Activated naive CD4-positive, alpha-beta T cell treated with anti-CD3 and anti-CD28 coated beads, Interleukin-2, amount 50 U/mL, for 72 hours (primary cell): ENCODE results near the gene AXDND1. TPM values are rescaled to one million over a fixed set of nuclear protein-coding genes. Genes with fewer than 3 reads are reported as not detected.
"Not testable (repeated sequence)": the region's sequence is repeated elsewhere in the genome, so short reads cannot be mapped to it uniquely, and the experiment has no call there.

ENCODE experiments used
- ATAC-seq, 2 donors: fragments of 150-1000 bp; cut with Tn5 transposase; 2 replicates each; pipeline ENCODE4 v1.10.0; 2021; ENCODE audit warnings: mild to moderate bottlenecking in 2 of 2, moderate library complexity in 2 of 2
- DNase-seq, 2 donors: peaks; one replicate each; pipeline ENCODE4 v3.0.0; 2021 to 2022; ENCODE audit warnings: low spot score in 2 of 2
- H3K27ac Mint-ChIP-seq, 2 donors: one replicate each; pipeline ENCODE4 v1.8.0; 2022; ENCODE audit warnings: mild to moderate bottlenecking in 2 of 2, mixed read lengths in 2 of 2
- H3K36me3 Mint-ChIP-seq, 2 donors: one replicate each; pipeline ENCODE4 v1.8.0; 2022; ENCODE audit warnings: mixed read lengths in 2 of 2
- H3K9me3 Mint-ChIP-seq, 2 donors: one replicate each; pipeline ENCODE4 v1.8.0; 2022; ENCODE audit warnings: mixed read lengths in 2 of 2
- total RNA-seq, 2 donors: library from RNA; stranded (reverse); gene quantifications; one replicate each; pipeline ENCODE4 v1.2.3, GENCODE V29; 2022

AXDND1 gene
- total RNA-seq, 2 donors from 2014 or later = 0.36 to 1.1 TPM

- Mint-ChIP-seq H3K36me3 (peaks cover 0 to 19% of the 10 kb centered on the region in 2 donors), H3K9me3 (no peaks in the 10 kb centered on the region), H3K27ac (no peak overlapping the region)
- ATAC-seq (no peak), DNase-seq (no peak)
These were observed 22.9 kb upstream of the AXDND1 start for GRCh38 chr1:179342740-179343404.

- Mint-ChIP-seq H3K27ac (peak overlapping the region in 1 of 2 donors; percentile 6), H3K9me3 (no peaks in the 10 kb centered on the region), H3K36me3 (peaks cover 8 to 9% of the 10 kb centered on the region in 2 donors)
- DNase-seq (no peak), ATAC-seq (peak in 1 of 2 donors; percentile 45)
These were observed 14.5 kb upstream of the AXDND1 start for GRCh38 chr1:179351281-179351680.

GRCh38 chr1:179352236-179352635 lies 13.5 kb upstream of the AXDND1 start:
- H3K36me3 Mint-ChIP-seq = peaks cover 8 to 9% of the 10 kb centered on the region in 2 donors
- ATAC-seq = no peak
- no peaks in the 10 kb centered on the region for H3K9me3 Mint-ChIP-seq
- no peak for DNase-seq
- no peak overlapping the region for H3K27ac Mint-ChIP-seq

GRCh38 chr1:179353546-179353945 lies 12.2 kb upstream of the AXDND1 start:
- no peak for ATAC-seq
- DNase-seq = no peak
- Mint-ChIP-seq H3K36me3 (peaks cover 4 to 5% of the 10 kb centered on the region in 2 donors), H3K27ac (no peak overlapping the region), H3K9me3 (no peaks in the 10 kb centered on the region)

GRCh38 chr1:179361631-179362030 lies 4.1 kb upstream of the AXDND1 start:
- not testable (repeated sequence) for H3K36me3 Mint-ChIP-seq, H3K27ac Mint-ChIP-seq, DNase-seq, ATAC-seq, H3K9me3 Mint-ChIP-seq

GRCh38 chr1:179366093-179366800 lies 476 bp downstream of the AXDND1 start:
- ATAC-seq = peak in 1 of 2 donors; percentile 59

GRCh38 chr1:179369751-179370341 lies 4.1 kb downstream of the AXDND1 start:
- Mint-ChIP-seq H3K36me3 (no peaks in the 10 kb centered on the region), H3K27ac (no peak overlapping the region), H3K9me3 (no peaks in the 10 kb centered on the region)
- DNase-seq (peak in 1 of 2 donors; percentile 27), ATAC-seq (no peak)

More at GRCh38 chr1:179366093-179366800, 476 bp downstream of the AXDND1 start:
- no peaks in the 10 kb centered on the region for H3K9me3 Mint-ChIP-seq
- DNase-seq = no peak
- H3K36me3 Mint-ChIP-seq = no peaks in the 10 kb centered on the region
- H3K27ac Mint-ChIP-seq = peak overlapping the region; percentile 98

- ATAC-seq (no peak), DNase-seq (no peak)
- no peak overlapping the region for H3K27ac Mint-ChIP-seq
- H3K9me3 Mint-ChIP-seq = no peaks in the 10 kb centered on the region
- H3K36me3 Mint-ChIP-seq = no peaks in the 10 kb centered on the region
These were observed 6.4 kb downstream of the AXDND1 start for GRCh38 chr1:179372160-179372559.

GRCh38 chr1:179376223-179376622 lies 10.5 kb downstream of the AXDND1 start:
- Mint-ChIP-seq H3K9me3 (no peaks in the 10 kb centered on the region), H3K36me3 (no peaks in the 10 kb centered on the region), H3K27ac (no peak overlapping the region)
- DNase-seq (no peak), ATAC-seq (no peak)

GRCh38 chr1:179380299-179380698 lies 14.5 kb downstream of the AXDND1 start:
- Mint-ChIP-seq H3K36me3 (no peaks in the 10 kb centered on the region), H3K27ac (no peak overlapping the region), H3K9me3 (no peaks in the 10 kb centered on the region)
- ATAC-seq (no peak), DNase-seq (no peak)

- Mint-ChIP-seq H3K27ac (no peak overlapping the region), H3K36me3 (no peaks in the 10 kb centered on the region), H3K9me3 (no peaks in the 10 kb centered on the region)
- DNase-seq (no peak), ATAC-seq (no peak)
These were observed 18.3 kb downstream of the AXDND1 start for GRCh38 chr1:179384027-179384426.

- DNase-seq (no peak), ATAC-seq (no peak)
- no peaks in the 10 kb centered on the region for H3K36me3 Mint-ChIP-seq
- H3K9me3 Mint-ChIP-seq = no peaks in the 10 kb centered on the region
- no peak overlapping the region for H3K27ac Mint-ChIP-seq
These were observed 19.7 kb downstream of the AXDND1 start for GRCh38 chr1:179385510-179385909.

GRCh38 chr1:179393721-179394120 lies 27.9 kb downstream of the AXDND1 start:
- Mint-ChIP-seq H3K27ac (no peak overlapping the region), H3K9me3 (peaks cover 12 to 17% of the 10 kb centered on the region in 2 donors), H3K36me3 (peaks cover 16 to 23% of the 10 kb centered on the region in 2 donors)
- no peak for DNase-seq
- no peak for ATAC-seq

- DNase-seq, ATAC-seq, H3K36me3 Mint-ChIP-seq, H3K27ac Mint-ChIP-seq, H3K9me3 Mint-ChIP-seq: not testable (repeated sequence)
These were observed 33.6 kb downstream of the AXDND1 start for GRCh38 chr1:179399399-179399798.

GRCh38 chr1:179417760-179418159 lies 52.0 kb downstream of the AXDND1 start:
- not testable (repeated sequence) for H3K36me3 Mint-ChIP-seq, H3K9me3 Mint-ChIP-seq, DNase-seq, H3K27ac Mint-ChIP-seq, ATAC-seq

- not testable (repeated sequence) for DNase-seq, ATAC-seq, H3K36me3 Mint-ChIP-seq, H3K9me3 Mint-ChIP-seq, H3K27ac Mint-ChIP-seq
These were observed 52.9 kb downstream of the AXDND1 start for GRCh38 chr1:179418706-179419105.

- Mint-ChIP-seq H3K9me3 (peaks cover 17 to 19% of the 10 kb centered on the region in 2 donors), H3K27ac (no peak overlapping the region), H3K36me3 (peaks cover 10 to 17% of the 10 kb centered on the region in 2 donors)
- DNase-seq (no peak), ATAC-seq (no peak)
These were observed 58.8 kb downstream of the AXDND1 start for GRCh38 chr1:179424610-179425009.
